ENCODE measurements around the gene SPATA20.

DNA sequence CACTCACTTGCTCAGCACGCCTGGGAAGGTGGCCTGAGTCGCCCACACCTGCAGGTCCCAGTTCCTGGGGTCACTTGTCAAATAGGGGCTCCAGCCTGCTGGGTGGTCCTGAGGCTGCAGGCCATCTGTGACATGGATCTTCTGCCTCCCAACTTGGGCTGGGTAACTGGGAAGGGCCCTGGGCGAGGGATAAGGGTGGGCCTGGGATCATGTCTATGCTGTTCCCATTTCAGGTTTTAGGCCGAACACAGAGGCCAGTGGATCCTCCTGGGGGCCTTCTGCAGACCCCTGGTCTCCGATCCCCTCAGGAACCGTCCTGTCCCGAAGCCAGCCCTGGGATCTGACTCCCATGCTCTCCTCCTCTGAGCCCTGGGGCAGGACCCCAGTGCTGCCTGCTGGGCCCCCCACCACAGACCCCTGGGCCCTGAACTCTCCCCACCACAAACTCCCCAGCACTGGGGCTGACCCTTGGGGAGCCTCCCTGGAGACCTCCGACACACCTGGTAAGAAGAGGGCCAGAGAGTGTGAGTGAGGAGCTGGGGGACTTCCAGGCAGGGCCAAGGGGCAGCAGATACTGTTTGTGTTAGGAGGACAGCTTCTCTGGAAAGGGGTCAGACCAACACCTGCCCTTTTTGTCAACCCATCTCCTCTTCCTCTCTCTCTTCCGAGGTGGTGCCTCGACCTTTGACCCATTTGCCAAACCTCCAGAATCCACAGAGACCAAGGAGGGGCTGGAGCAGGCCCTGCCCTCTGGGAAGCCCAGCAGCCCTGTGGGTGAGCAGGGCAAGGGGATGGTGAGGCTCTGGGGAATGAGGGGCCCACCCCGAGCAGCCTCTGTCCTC is 6.2 kb upstream of the SPATA20 start:
- TF ChIP-seq, protein P1, sequence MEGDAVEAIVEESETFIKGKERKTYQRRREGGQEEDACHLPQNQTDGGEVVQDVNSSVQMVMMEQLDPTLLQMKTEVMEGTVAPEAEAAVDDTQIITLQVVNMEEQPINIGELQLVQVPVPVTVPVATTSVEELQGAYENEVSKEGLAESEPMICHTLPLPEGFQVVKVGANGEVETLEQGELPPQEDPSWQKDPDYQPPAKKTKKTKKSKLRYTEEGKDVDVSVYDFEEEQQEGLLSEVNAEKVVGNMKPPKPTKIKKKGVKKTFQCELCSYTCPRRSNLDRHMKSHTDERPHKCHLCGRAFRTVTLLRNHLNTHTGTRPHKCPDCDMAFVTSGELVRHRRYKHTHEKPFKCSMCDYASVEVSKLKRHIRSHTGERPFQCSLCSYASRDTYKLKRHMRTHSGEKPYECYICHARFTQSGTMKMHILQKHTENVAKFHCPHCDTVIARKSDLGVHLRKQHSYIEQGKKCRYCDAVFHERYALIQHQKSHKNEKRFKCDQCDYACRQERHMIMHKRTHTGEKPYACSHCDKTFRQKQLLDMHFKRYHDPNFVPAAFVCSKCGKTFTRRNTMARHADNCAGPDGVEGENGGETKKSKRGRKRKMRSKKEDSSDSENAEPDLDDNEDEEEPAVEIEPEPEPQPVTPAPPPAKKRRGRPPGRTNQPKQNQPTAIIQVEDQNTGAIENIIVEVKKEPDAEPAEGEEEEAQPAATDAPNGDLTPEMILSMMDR (IDR thresholded peaks at IDR 0.05): no peak
- TF ChIP-seq POLR2A (IDR thresholded peaks at IDR 0.05): no peak

Data from heart left ventricle (tissue), 13 donors.